ENCODE results near the gene CUL1.

Gene CUL1

GRCh38 chr7:148715027-148715426 lies 16.3 kb downstream of the CUL1 start:
- Histone ChIP-seq H3K79me1 (ENCODE audit: low read length) (no peaks in the 10 kb centered on the region), H3K23ac (ENCODE audit: low read length) (no peak overlapping the region), H3K79me2 (ENCODE audit: control insufficient read depth, insufficient read depth, low read length, poor library complexity) (peaks cover 23% of the 10 kb centered on the region), H2BK5ac (ENCODE audit: low read depth, low read length, poor library complexity) (no peak overlapping the region), H3K27ac (ENCODE audit: low read depth, low read length) (no peak overlapping the region), H3K36me3 (ENCODE audit: control insufficient read depth in 1 of 2, insufficient read depth in 2 of 2, low read length in 2 of 2) (no peaks in the 10 kb centered on the region), H2AK5ac (ENCODE audit: low read length) (no peak overlapping the region), H3K4me2 (ENCODE audit: low read length) (no peak overlapping the region), H3K14ac (ENCODE audit: low read length) (no peak overlapping the region), H3K9me3 (ENCODE audit: insufficient read depth, low read depth, low read length) (no peaks in the 10 kb centered on the region), H2AFZ (ENCODE audit: insufficient read depth, low read length, poor library complexity) (no peak overlapping the region), H3K27me3 (ENCODE audit: insufficient read depth, low read length) (no peaks in the 10 kb centered on the region), H4K12ac (ENCODE audit: low read depth, low read length) (no peak overlapping the region), H3K9ac (ENCODE audit: low read length) (no peak overlapping the region), H3K4me1 (ENCODE audit: control insufficient read depth in 1 of 2, insufficient read depth in 2 of 2, low read length in 2 of 2) (peaks cover 12 to 14% of the 10 kb centered on the region in 2 experiments), H4K91ac (ENCODE audit: low read depth, low read length) (no peak overlapping the region), H3K4ac (ENCODE audit: low read depth, low read length) (peak overlapping the region; percentile 97), H4K8ac (ENCODE audit: low read depth, low read length) (no peak overlapping the region), H3K4me3 (ENCODE audit: low read depth, low read length) (no peak overlapping the region), H2BK120ac (ENCODE audit: insufficient read depth, low read length, poor library complexity) (no peak overlapping the region), H3K18ac (ENCODE audit: low read length) (peak overlapping the region; percentile 46), H2BK12ac (ENCODE audit: low read length) (no peak overlapping the region)
- no CpG with 5 or more reads among the region's 6 CpGs for WGBS (ENCODE audit: extremely low coverage, insufficient coverage, insufficient read length)
- DNase-seq: peak in 1 of 2 donors; percentile 55

- Histone ChIP-seq H2AFZ (ENCODE audit: insufficient read depth, low read length, poor library complexity) (no peak overlapping the region), H4K8ac (ENCODE audit: low read depth, low read length) (no peak overlapping the region), H3K4me1 (ENCODE audit: control insufficient read depth in 1 of 2, insufficient read depth in 2 of 2, low read length in 2 of 2) (peaks cover 14 to 15% of the 10 kb centered on the region in 2 experiments), H2BK12ac (ENCODE audit: low read length) (no peak overlapping the region), H3K9ac (ENCODE audit: low read length) (no peak overlapping the region), H2AK5ac (ENCODE audit: low read length) (no peak overlapping the region), H3K36me3 (ENCODE audit: control insufficient read depth in 1 of 2, insufficient read depth in 2 of 2, low read length in 2 of 2) (peaks cover 0 to 4% of the 10 kb centered on the region in 2 experiments), H3K27me3 (ENCODE audit: insufficient read depth, low read length) (no peaks in the 10 kb centered on the region), H3K4ac (ENCODE audit: low read depth, low read length) (peak overlapping the region; percentile 98), H3K23ac (ENCODE audit: low read length) (peak overlapping the region; percentile 48), H3K18ac (ENCODE audit: low read length) (no peak overlapping the region), H4K91ac (ENCODE audit: low read depth, low read length) (no peak overlapping the region), H3K4me3 (ENCODE audit: low read depth, low read length) (no peak overlapping the region), H3K4me2 (ENCODE audit: low read length) (peak overlapping the region; percentile 8), H2BK5ac (ENCODE audit: low read depth, low read length, poor library complexity) (no peak overlapping the region), H3K14ac (ENCODE audit: low read length) (no peak overlapping the region), H4K12ac (ENCODE audit: low read depth, low read length) (no peak overlapping the region), H3K9me3 (ENCODE audit: insufficient read depth, low read depth, low read length) (no peaks in the 10 kb centered on the region), H2BK120ac (ENCODE audit: insufficient read depth, low read length, poor library complexity) (no peak overlapping the region), H3K27ac (ENCODE audit: low read depth, low read length) (no peak overlapping the region), H3K79me1 (ENCODE audit: low read length) (no peaks in the 10 kb centered on the region), H3K79me2 (ENCODE audit: control insufficient read depth, insufficient read depth, low read length, poor library complexity) (peaks cover 26% of the 10 kb centered on the region)
- no CpG with 5 or more reads among the region's 12 CpGs for WGBS (ENCODE audit: extremely low coverage, insufficient coverage, insufficient read length)
- peak; percentile 81 to 95 for DNase-seq
Measured at GRCh38 chr7:148717266-148717793, 18.6 kb downstream of the CUL1 start.

GRCh38 chr7:148718431-148718830 lies 19.7 kb downstream of the CUL1 start:
- no peak overlapping the region for H3K14ac ChIP-seq (ENCODE audit: low read length)
- H3K27ac ChIP-seq (ENCODE audit: low read depth, low read length): no peak overlapping the region
- DNase-seq: no peak
- H4K12ac ChIP-seq (ENCODE audit: low read depth, low read length): no peak overlapping the region
- H2BK120ac ChIP-seq (ENCODE audit: insufficient read depth, low read length, poor library complexity): no peak overlapping the region
- WGBS (ENCODE audit: extremely low coverage, insufficient coverage, insufficient read length): no CpG with 5 or more reads among the region's 3 CpGs
- no peak overlapping the region for H3K23ac ChIP-seq (ENCODE audit: low read length)
- H3K79me2 ChIP-seq (ENCODE audit: control insufficient read depth, insufficient read depth, low read length, poor library complexity): peaks cover 32% of the 10 kb centered on the region
- H3K36me3 ChIP-seq (ENCODE audit: control insufficient read depth in 1 of 2, insufficient read depth in 2 of 2, low read length in 2 of 2): peaks cover 0 to 7% of the 10 kb centered on the region in 2 experiments
- H2BK12ac ChIP-seq (ENCODE audit: low read length): no peak overlapping the region
- H4K91ac ChIP-seq (ENCODE audit: low read depth, low read length): no peak overlapping the region
- H3K4me2 ChIP-seq (ENCODE audit: low read length): no peak overlapping the region
- H3K27me3 ChIP-seq (ENCODE audit: insufficient read depth, low read length): no peaks in the 10 kb centered on the region
- H3K4me1 ChIP-seq (ENCODE audit: control insufficient read depth in 1 of 2, insufficient read depth in 2 of 2, low read length in 2 of 2): peaks cover 14 to 19% of the 10 kb centered on the region in 2 experiments
- no peak overlapping the region for H2AFZ ChIP-seq (ENCODE audit: insufficient read depth, low read length, poor library complexity)
- H3K79me1 ChIP-seq (ENCODE audit: low read length): no peaks in the 10 kb centered on the region
- H2BK5ac ChIP-seq (ENCODE audit: low read depth, low read length, poor library complexity): no peak overlapping the region
- no peaks in the 10 kb centered on the region for H3K9me3 ChIP-seq (ENCODE audit: insufficient read depth, low read depth, low read length)
- H4K8ac ChIP-seq (ENCODE audit: low read depth, low read length): no peak overlapping the region
- H3K4ac ChIP-seq (ENCODE audit: low read depth, low read length): peak overlapping the region; percentile 94
- H3K18ac ChIP-seq (ENCODE audit: low read length): no peak overlapping the region
- H3K4me3 ChIP-seq (ENCODE audit: low read depth, low read length): no peak overlapping the region
- H3K9ac ChIP-seq (ENCODE audit: low read length): no peak overlapping the region
- H2AK5ac ChIP-seq (ENCODE audit: low read length): no peak overlapping the region

- Histone ChIP-seq H3K4me3 (ENCODE audit: low read depth, low read length) (no peak overlapping the region), H2BK5ac (ENCODE audit: low read depth, low read length, poor library complexity) (no peak overlapping the region), H3K14ac (ENCODE audit: low read length) (no peak overlapping the region), H3K36me3 (ENCODE audit: control insufficient read depth in 1 of 2, insufficient read depth in 2 of 2, low read length in 2 of 2) (peaks cover 0 to 7% of the 10 kb centered on the region in 2 experiments), H3K23ac (ENCODE audit: low read length) (no peak overlapping the region), H4K8ac (ENCODE audit: low read depth, low read length) (no peak overlapping the region), H3K27ac (ENCODE audit: low read depth, low read length) (no peak overlapping the region), H2AK5ac (ENCODE audit: low read length) (no peak overlapping the region), H3K4me2 (ENCODE audit: low read length) (no peak overlapping the region), H3K9ac (ENCODE audit: low read length) (no peak overlapping the region), H3K4ac (ENCODE audit: low read depth, low read length) (peak overlapping the region; percentile 95), H3K27me3 (ENCODE audit: insufficient read depth, low read length) (no peaks in the 10 kb centered on the region), H3K18ac (ENCODE audit: low read length) (no peak overlapping the region), H2BK12ac (ENCODE audit: low read length) (no peak overlapping the region), H3K79me2 (ENCODE audit: control insufficient read depth, insufficient read depth, low read length, poor library complexity) (peaks cover 33% of the 10 kb centered on the region), H4K12ac (ENCODE audit: low read depth, low read length) (no peak overlapping the region), H3K9me3 (ENCODE audit: insufficient read depth, low read depth, low read length) (no peaks in the 10 kb centered on the region), H4K91ac (ENCODE audit: low read depth, low read length) (no peak overlapping the region), H2BK120ac (ENCODE audit: insufficient read depth, low read length, poor library complexity) (no peak overlapping the region), H3K4me1 (ENCODE audit: control insufficient read depth in 1 of 2, insufficient read depth in 2 of 2, low read length in 2 of 2) (peaks cover 11 to 15% of the 10 kb centered on the region in 2 experiments), H2AFZ (ENCODE audit: insufficient read depth, low read length, poor library complexity) (no peak overlapping the region), H3K79me1 (ENCODE audit: low read length) (no peaks in the 10 kb centered on the region)
- WGBS (ENCODE audit: extremely low coverage, insufficient coverage, insufficient read length): no CpG with 5 or more reads among the region's 5 CpGs
- no peak for DNase-seq
Measured at GRCh38 chr7:148719753-148720152, 21.1 kb downstream of the CUL1 start.

Measured in trophoblast cell (in vitro differentiated cells and primary cell).